Testis (tissue), 3 donors: ENCODE measurements around the gene THTPA. TPM values are rescaled to one million over a fixed set of nuclear protein-coding genes. Genes with fewer than 3 reads are reported as not detected.

Experiments
- DNase-seq: peaks from one replicate; pipeline ENCODE4 v3.0.0-alpha.2; 2019
- H3K27ac ChIP-seq, 2 donors: fragments of 200-600 bp; sonication (generic); one replicate each; pipeline ENCODE4 v1.5.1; 2019
- H3K27me3 ChIP-seq: fragments of 200-600 bp; sonication (generic); one replicate; pipeline ENCODE4 v1.5.1; 2019
- H3K36me3 ChIP-seq: fragments of 200-600 bp; sonication (generic); one replicate; pipeline ENCODE4 v1.5.1; 2017; ENCODE audit warnings: low read depth; ENCODE audit errors: missing control alignments
- H3K4me1 ChIP-seq: fragments of 200-600 bp; sonication (generic); one replicate; pipeline ENCODE4 v1.5.1; 2019
- H3K4me3 ChIP-seq, 2 donors: fragments of 200-600 bp; sonication (generic); one replicate each; pipeline ENCODE4 v1.5.1; 2017 to 2019
- H3K9me3 ChIP-seq: fragments of 200-600 bp; sonication (generic); one replicate; pipeline ENCODE4 v1.5.1; 2017
- POLR2A ChIP-seq: fragments of 450-650 bp; IDR thresholded peaks from one replicate; pipeline ENCODE4 v1.6.1; 2017; ENCODE audit warnings: antibody characterized with exemption, mild to moderate bottlenecking, moderate library complexity
- WGBS, 2 donors: methylation state at CpG; one replicate each; pipeline ENCODE4 v1.1.5; 2018; 5-methylcytosine and 5-hydroxymethylcytosine counted together
- intact Hi-C: fragments of 100-400 bp; cut with DNase I; formaldehyde crosslinking; loops from one replicate; pipeline ENCODE4 v1.15.1; 2023; ENCODE audit warnings: low total_unique reads
- polyA plus RNA-seq: library from polyadenylated mRNA; stranded (reverse); fragments of 350-450 nt; fragmentation: Illumina TruSeq; extraction: RNeasy Lipid Tissue Mini Kit (QIAGEN cat#74804); gene quantifications from one replicate; pipeline ENCODE4 v1.2.3, GENCODE V29; 2014; ENCODE audit warnings: low read depth, low replicate concordance; ENCODE audit not compliant: insufficient read depth
- total RNA-seq, 2 donors: library from RNA; depleted of rRNA; stranded (reverse); fragments of >200 nt; gene quantifications; one replicate each; pipeline ENCODE4 v1.2.3, GENCODE V29; 2016
- TF ChIP-seq, protein P1 (sequence below), 3 experiments: fragments of 450-650 bp in 2 of 3; fragments of 200-600 bp in 1 of 3; sonication (generic) in 1 of 3; IDR thresholded peaks; one replicate each; pipeline ENCODE4 v1.5.1; 2016 to 2019; ENCODE audit warnings: antibody characterized with exemption in 3 of 3, mild to moderate bottlenecking in 2 of 3, moderate library complexity in 1 of 3

The THTPA gene
- total and polyA plus RNA-seq, 3 donors from 2014 or later = 25.1 to 60.3 (median 34.9) TPM

DNA sequence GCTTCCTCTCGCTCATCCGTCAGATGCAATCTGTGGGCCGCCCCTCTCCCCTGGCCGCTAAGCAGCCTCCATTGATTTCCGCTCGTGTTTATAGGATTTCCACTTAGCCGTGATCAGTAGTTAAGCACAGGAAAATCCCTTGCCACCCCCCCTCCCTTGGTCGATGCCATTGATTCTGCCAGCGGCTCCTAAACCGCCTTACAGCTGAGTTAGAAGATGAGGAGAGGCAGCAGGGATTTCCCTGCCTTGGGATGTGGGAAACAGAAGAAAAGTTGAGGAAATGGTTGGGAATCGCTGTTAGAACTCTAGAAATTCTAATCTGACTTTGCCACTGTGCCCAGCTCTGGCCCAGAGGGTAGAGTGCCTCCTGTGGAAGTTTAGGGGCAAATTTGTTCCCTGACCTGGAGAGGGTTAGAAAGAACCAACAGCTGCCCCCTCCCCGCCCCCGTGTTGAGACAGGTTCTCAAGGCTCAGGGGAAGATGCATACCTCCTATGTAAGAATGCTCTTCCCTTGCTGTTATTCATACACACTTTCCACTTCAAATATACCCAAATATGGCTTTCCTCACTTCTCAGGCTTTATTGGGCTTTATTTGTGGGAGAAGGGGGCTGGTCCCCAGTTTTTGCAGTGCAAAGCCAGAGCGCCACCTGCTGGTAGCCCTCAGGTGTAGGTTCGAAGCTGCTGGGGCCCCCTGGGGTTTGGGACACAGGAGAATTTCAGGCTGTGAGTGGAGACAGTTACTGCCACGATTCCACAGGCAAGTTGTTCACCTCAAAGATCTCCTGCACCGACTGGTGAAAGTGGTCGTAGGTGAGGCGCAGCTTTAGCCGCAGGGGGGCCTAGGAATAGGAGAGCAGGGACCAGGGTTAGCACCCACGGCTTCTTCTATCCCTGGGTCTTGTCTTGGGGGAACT is 3.2 kb downstream of the THTPA start:
- TF ChIP-seq POLR2A = no peak
- TF ChIP-seq, protein P1, sequence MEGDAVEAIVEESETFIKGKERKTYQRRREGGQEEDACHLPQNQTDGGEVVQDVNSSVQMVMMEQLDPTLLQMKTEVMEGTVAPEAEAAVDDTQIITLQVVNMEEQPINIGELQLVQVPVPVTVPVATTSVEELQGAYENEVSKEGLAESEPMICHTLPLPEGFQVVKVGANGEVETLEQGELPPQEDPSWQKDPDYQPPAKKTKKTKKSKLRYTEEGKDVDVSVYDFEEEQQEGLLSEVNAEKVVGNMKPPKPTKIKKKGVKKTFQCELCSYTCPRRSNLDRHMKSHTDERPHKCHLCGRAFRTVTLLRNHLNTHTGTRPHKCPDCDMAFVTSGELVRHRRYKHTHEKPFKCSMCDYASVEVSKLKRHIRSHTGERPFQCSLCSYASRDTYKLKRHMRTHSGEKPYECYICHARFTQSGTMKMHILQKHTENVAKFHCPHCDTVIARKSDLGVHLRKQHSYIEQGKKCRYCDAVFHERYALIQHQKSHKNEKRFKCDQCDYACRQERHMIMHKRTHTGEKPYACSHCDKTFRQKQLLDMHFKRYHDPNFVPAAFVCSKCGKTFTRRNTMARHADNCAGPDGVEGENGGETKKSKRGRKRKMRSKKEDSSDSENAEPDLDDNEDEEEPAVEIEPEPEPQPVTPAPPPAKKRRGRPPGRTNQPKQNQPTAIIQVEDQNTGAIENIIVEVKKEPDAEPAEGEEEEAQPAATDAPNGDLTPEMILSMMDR (IDR thresholded peaks at IDR 0.05) = peak; percentile 59 to 76 (median 71)
- H3K27ac ChIP-seq = no peak overlapping the region
- H3K4me3 ChIP-seq = no peak overlapping the region
- no peaks in the 10 kb centered on the region for H3K27me3 ChIP-seq
- H3K9me3 ChIP-seq = no peaks in the 10 kb centered on the region
- H3K36me3 ChIP-seq = no peaks in the 10 kb centered on the region
- peaks cover 15% of the 10 kb centered on the region for H3K4me1 ChIP-seq
- intact Hi-C loops = no loop called here
- DNase-seq = peak; percentile 63
- 78 to 80% methylated on average over 19 to 21 of the region's 21 CpGs for WGBS, 2 donors

GRCh38 chr14:23559926-23560520 is 4.0 kb downstream of the THTPA start:
- no peaks in the 10 kb centered on the region for H3K36me3 ChIP-seq
- 91 to 92% methylated on average over 3 of the region's 3 CpGs for WGBS, 2 donors
- peaks cover 13% of the 10 kb centered on the region for H3K4me1 ChIP-seq
- TF ChIP-seq POLR2A = no peak
- TF ChIP-seq, protein P1 (IDR thresholded peaks at IDR 0.05) = no peak
- DNase-seq = no peak
- intact Hi-C loops = loop anchor here (5.0 kb wide), 1 partner anchor 83 kb away; no protein-coding TSS in a partner anchor
- H3K4me3 ChIP-seq = no peak overlapping the region
- H3K27ac ChIP-seq = no peak overlapping the region
- H3K27me3 ChIP-seq = no peaks in the 10 kb centered on the region
- no peaks in the 10 kb centered on the region for H3K9me3 ChIP-seq

GRCh38 chr14:23561259-23561658 is 5.2 kb downstream of the THTPA start:
- Histone ChIP-seq H3K4me3 (no peak overlapping the region), H3K36me3 (no peaks in the 10 kb centered on the region), H3K4me1 (peaks cover 12% of the 10 kb centered on the region), H3K27ac (no peak overlapping the region), H3K27me3 (no peaks in the 10 kb centered on the region), H3K9me3 (no peaks in the 10 kb centered on the region)
- TF ChIP-seq, protein P1 (IDR thresholded peaks at IDR 0.05) = no peak
- TF ChIP-seq POLR2A = no peak
- 80 to 92% methylated on average over 1 to 2 of the region's 2 CpGs for WGBS, 2 donors
- DNase-seq = no peak
- intact Hi-C loops = loop anchor here (5.0 kb wide), 1 partner anchor 84 kb away; no protein-coding TSS in a partner anchor

GRCh38 chr14:23561873-23562821 is 6.1 kb downstream of the THTPA start:
- TF ChIP-seq POLR2A = no peak
- Histone ChIP-seq H3K27me3 (no peaks in the 10 kb centered on the region), H3K4me3 (no peak overlapping the region), H3K4me1 (peaks cover 5% of the 10 kb centered on the region), H3K9me3 (no peaks in the 10 kb centered on the region), H3K27ac (no peak overlapping the region), H3K36me3 (no peaks in the 10 kb centered on the region)
- no peak for DNase-seq
- intact Hi-C loops = loop anchor here (5.0 kb wide), 1 partner anchor 85 kb away; no protein-coding TSS in a partner anchor
- WGBS, 2 donors = 83 to 86% methylated on average over 13 to 15 of the region's 15 CpGs
